ENCODE data around the gene ORAI2. TPM values are rescaled to one million over a fixed set of nuclear protein-coding genes. Genes with fewer than 3 reads are reported as not detected.
"Not testable (repeated sequence)": the region's sequence is repeated elsewhere in the genome, so short reads cannot be mapped to it uniquely, and the experiment has no call there.

The ORAI2 gene
- total and polyA plus RNA-seq, 10 of the 15 experiments (the other 5 are each of a cell fraction or from before 2014, with no cell fraction given): 5.8 to 111 (median 46.9) TPM

DNA sequence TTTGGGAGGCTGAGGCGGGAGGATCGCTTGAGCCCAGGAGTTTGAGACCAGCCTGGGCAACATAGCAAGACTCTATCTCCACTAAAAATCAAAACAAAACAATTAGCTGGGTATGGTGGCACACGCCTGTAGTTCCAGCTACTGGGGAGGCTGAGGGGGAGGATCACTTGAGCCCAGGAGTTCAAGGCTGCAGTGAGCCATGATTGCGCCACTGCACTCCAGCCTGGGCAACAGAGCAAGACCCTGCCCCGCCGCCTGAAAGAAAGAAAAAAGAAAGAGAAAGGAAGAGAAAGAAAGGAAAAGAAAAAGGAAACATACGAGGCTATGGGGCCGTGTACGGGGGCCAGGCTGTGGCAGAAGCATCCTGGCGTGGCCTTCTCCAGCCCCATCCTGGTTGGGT lies 21.6 kb downstream of the ORAI2 start:
- not testable (repeated sequence) for ATAC-seq; BruUV-seq (replicated peaks)

GRCh38 chr7:102455596-102455995 lies 22.2 kb downstream of the ORAI2 start:
- Histone ChIP-seq H3K4me2 (ENCODE audit: control insufficient read depth, insufficient read depth) (no peak overlapping the region), H3K4me3 (no peak overlapping the region), H2AFZ (ENCODE audit: control insufficient read depth, low read depth, low read length) (no peak overlapping the region), H3K9me3 (replicated peaks; ENCODE audit: control insufficient read depth, insufficient read depth, low read length) (no peaks in the 10 kb centered on the region), H3K79me2 (ENCODE audit: control insufficient read depth, insufficient read depth, low read length) (no peaks in the 10 kb centered on the region), H3K27me3 (replicated peaks in 1 of 2; ENCODE audit: control insufficient read depth in 2 of 2, insufficient read depth in 2 of 2, low read length in 1 of 2) (no peaks in the 10 kb centered on the region), H3K9ac (ENCODE audit: control insufficient read depth, insufficient read depth, low read length) (no peak overlapping the region), H3K36me3 (ENCODE audit: control insufficient read depth in 2 of 2, insufficient read depth in 2 of 2, low read length in 1 of 2) (peaks cover 11% of the 10 kb centered on the region in 2 experiments), H3K27ac (ENCODE audit: control insufficient read depth, insufficient read depth) (no peak overlapping the region), H4K20me1 (ENCODE audit: control insufficient read depth, insufficient read depth) (no peaks in the 10 kb centered on the region), H3K4me1 (ENCODE audit: control insufficient read depth, insufficient read depth, low read length) (no peaks in the 10 kb centered on the region)
- intact Hi-C loops (cut with micrococcal nuclease; ENCODE audit: unreplicated experiment): no loop called here
- RAD21 ChIA-PET (ENCODE audit: unreplicated experiment): no interaction called here
- ATAC-seq: no peak
- TF ChIP-seq POLR2A (IDR thresholded peaks at IDR 0.05; ENCODE audit: low read depth, low read length) (0 out of 2 replicates have a peak, but pooled peaks have one; percentile 7), RAD21 (IDR thresholded peaks at IDR 0.05; ENCODE audit: insufficient read depth, low read depth, low read length) (no peak)
- POLR2A ChIA-PET: no interaction called here
- in situ Hi-C loops (cut with MboI): loop anchor here (10.0 kb wide), 1 partner anchor 51 kb away; no protein-coding TSS in a partner anchor
- 68% methylated on average over 11 of the region's 11 CpGs for WGBS (ENCODE audit: insufficient coverage, insufficient replicate concordance, low lambda C conversion rate, missing lambda C conversion rate)
- CTCF ChIA-PET: interaction anchor here (1.5 to 3.2 kb wide), 2 partner anchors 10 to 51 kb away, joined by 3 to 14 read pairs; no protein-coding TSS in a partner anchor
- SMC1A ChIA-PET (ENCODE audit: uncharacterized antibody, unreplicated experiment): interaction anchor here (0.9 kb wide), 1 partner anchor 31 kb away, joined by 3 read pairs; no protein-coding TSS in a partner anchor
- no peak for DNase-seq (ENCODE audit: low read depth, low spot score)
- no peak for FAIRE-seq
- BruUV-seq (replicated peaks): no TSS peak

More for the DNA sequence above, 21.6 kb downstream of the ORAI2 start:
- H3K4me1 ChIP-seq (ENCODE audit: control insufficient read depth, insufficient read depth, low read length); H3K4me2 ChIP-seq (ENCODE audit: control insufficient read depth, insufficient read depth); RAD21 ChIA-PET (ENCODE audit: unreplicated experiment); H3K79me2 ChIP-seq (ENCODE audit: control insufficient read depth, insufficient read depth, low read length); H3K27me3 ChIP-seq (replicated peaks in 1 of 2; ENCODE audit: control insufficient read depth in 2 of 2, insufficient read depth in 2 of 2, low read length in 1 of 2); intact Hi-C loops (cut with micrococcal nuclease; ENCODE audit: unreplicated experiment); H3K9ac ChIP-seq (ENCODE audit: control insufficient read depth, insufficient read depth, low read length); H3K9me3 ChIP-seq (replicated peaks; ENCODE audit: control insufficient read depth, insufficient read depth, low read length); H3K27ac ChIP-seq (ENCODE audit: control insufficient read depth, insufficient read depth); H4K20me1 ChIP-seq (ENCODE audit: control insufficient read depth, insufficient read depth); SMC1A ChIA-PET (ENCODE audit: uncharacterized antibody, unreplicated experiment); FAIRE-seq; DNase-seq (ENCODE audit: low read depth, low spot score); H3K4me3 ChIP-seq; H2AFZ ChIP-seq (ENCODE audit: control insufficient read depth, low read depth, low read length): not testable (repeated sequence)
- 83% methylated on average over 10 of the region's 10 CpGs for WGBS (ENCODE audit: insufficient coverage, insufficient replicate concordance, low lambda C conversion rate, missing lambda C conversion rate)
- in situ Hi-C loops (cut with MboI): loop anchor here (5.0 to 10.0 kb wide), 2 partner anchors 50 to 168 kb away; partner anchors contain the start of gene SH2B2
- 0 out of 2 replicates have a peak, but pooled peaks have one; percentile 4 for TF ChIP-seq POLR2A (IDR thresholded peaks at IDR 0.05; ENCODE audit: low read depth, low read length)
- ChIA-PET POLR2A (interaction anchor here (1.0 kb wide), 1 partner anchor 13 kb away, joined by 3 read pairs; no protein-coding TSS in a partner anchor), CTCF (interaction anchor here (1.5 to 3.2 kb wide), 3 partner anchors 11 to 51 kb away, joined by 3 to 14 read pairs (median 3); no protein-coding TSS in a partner anchor)
- peaks cover 11% of the 10 kb centered on the region in 2 experiments for H3K36me3 ChIP-seq (ENCODE audit: control insufficient read depth in 2 of 2, insufficient read depth in 2 of 2, low read length in 1 of 2)

Measured in GM12878 (cell line).